GM10847 (cell line): ENCODE results near the gene CARF.

ENCODE experiments used
- POLR2A ChIP-seq: IDR thresholded peaks from 2 replicates; pipeline ENCODE4 v1.6.1; 2011; ENCODE audit not compliant: insufficient read length; ENCODE audit errors: extremely low read depth

The CARF gene

DNA sequence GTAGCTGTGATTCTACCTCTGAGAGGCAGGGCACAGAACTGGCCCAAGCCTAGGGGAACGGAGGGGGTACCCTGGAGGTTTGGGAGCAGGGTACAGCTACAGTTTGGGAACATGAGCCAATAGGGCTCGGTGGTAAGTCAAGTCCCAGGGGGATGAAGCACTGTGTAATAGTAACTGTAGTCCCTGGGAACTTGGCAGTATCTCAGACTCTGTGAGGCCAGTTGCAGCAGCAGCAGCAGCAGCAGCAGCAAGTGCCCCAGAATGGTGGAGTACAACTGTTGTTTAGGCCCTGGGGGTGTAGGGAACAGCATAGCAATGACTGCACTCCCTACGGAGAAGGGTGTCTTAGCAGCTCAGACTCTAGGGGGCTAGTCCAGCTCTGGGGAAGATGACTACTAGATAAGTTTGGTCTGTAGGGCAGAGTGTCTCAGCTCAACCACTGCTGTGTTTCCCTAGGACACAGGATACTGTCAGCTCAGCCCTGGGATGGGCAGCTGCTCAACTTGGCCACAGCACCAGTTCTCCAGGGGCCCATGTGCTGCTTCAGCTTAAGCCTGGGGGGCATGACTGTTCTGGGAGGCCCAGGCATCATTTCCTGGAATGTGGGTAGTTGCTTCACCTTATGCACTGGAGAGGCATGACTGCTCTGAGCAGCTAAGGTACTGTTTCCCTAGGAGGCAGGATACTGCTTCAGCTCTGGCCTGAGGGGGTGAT, 20.5 kb downstream of the CARF start:
- TF ChIP-seq POLR2A, result no peak

DNA sequence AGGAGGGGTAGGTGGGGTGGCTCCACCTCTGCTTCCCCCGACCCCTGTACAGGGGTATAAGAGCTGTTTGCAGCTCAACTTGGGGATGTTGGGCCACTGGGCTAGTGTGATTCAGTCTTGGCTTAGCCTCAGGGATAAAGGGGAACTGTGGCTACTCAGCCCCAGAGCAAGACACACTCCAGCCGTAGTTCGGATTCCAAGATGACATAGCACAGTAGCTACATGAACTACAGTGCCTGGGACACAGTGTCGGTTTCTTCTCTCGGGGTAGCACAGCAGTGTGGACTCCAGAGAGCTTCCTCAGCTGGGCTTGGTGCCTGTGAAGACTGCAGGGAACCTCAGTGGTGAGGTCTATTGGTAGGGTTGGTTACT, 21.1 kb downstream of the CARF start:
- no peak for TF ChIP-seq POLR2A

DNA sequence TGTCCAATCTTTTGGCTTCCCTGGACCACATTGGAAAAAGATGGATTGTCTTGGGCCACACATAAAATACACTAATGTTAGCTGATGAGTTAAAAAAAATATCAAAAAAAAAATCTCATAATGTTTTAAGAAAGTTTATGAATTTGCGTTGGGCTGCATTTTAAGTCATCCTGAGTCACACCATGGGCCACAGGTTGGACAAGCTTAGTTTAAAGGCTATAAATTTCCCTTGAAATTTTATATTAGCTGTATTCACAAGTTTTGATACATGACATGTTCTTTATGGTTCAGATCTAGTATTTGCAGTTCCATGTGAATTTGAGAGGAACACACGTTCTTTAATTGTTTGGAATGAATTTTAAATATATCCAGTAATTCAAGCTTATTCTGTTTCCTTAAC, 21.9 kb downstream of the CARF start:
- no peak for TF ChIP-seq POLR2A

DNA sequence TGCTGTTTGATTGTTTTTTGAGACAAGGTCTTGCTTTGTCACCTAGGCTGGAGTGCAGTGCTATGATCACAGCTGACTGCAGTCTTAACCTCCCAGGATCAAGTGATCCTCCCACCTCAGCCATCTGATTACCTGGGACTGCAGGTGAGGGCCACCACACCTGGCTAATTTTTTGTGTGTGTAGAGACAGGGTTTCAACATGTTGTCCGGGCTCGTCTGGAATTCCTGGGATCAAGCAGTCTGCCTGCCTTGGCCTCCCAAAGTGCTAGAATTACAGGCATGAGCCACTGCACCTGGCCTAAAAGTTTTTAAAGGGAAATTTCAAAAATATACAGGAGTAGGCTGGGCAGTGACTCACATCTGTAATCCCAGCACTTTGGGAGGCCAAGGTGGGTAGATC, 22.4 kb downstream of the CARF start:
- TF ChIP-seq POLR2A, result no peak

DNA sequence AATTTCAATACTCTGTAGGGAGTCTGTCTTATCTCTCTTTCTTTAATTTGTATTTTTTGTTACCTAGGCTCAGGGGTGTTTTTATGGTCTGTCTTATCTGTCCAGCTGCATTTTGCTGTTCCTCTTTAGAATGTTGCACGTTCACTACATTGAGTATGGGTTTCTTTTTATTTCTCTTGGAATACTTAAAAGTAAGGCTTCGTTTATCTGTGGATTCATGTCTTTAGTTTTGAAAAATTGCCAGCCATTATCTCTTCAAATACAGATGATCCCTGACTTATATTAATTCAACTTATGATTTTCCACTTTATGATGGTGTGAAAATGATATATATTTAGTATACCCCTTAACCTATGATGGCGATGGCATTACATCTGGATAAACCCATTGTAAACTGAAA, 26.9 kb downstream of the CARF start:
- no peak for TF ChIP-seq POLR2A

DNA sequence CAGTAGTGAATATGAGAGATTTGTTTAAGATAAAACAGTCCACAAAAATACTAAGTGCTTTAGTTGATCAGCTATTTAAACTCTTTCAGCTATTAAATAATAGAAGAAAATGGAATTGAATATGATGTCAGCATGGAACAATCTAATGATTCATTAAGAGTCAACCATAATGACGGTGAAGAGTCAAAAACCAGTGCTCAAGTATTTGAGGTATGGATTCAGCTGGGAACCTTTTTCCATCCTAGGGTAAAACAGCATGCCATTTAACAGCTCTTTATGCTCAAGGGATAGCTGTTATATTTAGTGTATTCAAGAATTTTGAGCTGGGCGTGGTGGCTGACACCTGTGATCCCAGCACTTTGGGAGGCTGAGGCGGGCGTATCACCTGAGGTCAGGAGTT, 29.7 kb downstream of the CARF start:
- no peak for TF ChIP-seq POLR2A

DNA sequence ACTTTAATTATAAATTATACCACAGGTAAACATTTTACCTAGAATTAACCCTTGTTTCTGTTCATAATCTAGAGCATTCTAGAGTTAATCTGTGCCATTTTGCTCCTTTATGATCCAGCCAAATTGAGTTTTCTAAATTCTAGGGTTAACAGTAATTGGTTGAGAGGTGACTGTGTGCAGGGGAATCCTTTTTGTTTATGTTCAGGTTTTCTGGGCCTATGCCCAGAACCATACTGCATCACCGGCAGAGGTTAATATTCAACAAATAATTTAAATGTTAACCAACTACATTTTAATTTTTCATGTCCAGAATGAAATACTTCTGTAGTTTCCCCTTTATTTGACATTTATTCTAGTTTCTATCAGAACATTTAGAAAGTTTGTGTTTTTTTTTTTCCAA, 32.3 kb downstream of the CARF start:
- TF ChIP-seq POLR2A, result no peak

DNA sequence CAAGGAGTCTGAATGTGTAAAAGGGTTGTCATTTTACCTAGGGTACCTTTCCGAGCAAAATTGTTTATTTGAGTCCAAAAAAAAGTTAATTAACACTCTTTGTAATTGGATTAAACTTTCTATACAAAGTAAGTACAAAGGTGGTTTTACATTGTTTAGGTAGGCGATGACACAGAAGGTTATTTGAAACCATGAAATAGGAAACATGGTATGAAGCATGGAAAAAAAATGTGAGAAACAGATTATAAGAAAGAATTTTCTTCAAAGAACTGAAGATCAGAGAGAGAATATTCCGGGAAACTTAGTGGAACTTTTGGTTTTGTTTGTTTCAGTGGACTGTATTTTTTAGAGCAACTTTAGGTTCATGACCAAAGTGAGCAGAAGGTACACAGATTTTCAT, 32.7 kb downstream of the CARF start:
- TF ChIP-seq POLR2A, result no peak

DNA sequence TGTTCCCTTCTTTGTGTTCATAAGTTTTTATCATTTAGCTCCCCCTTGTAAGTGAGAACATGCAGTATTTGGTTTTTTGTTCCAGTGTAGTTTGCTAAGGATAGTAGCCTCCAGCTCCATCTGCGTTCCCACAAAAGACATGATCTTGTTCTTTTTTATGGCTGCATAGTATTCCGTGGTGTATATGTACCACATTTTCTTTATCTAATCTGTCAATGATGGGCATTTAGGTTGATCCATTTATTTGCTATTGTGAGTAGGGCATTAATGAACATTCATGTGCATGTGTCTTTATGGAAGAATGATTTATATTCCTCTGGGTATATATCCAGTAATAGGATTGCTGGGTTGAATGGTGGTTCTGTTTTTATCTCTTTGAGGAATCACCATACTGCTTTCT, 33.4 kb downstream of the CARF start:
- no peak for TF ChIP-seq POLR2A

DNA sequence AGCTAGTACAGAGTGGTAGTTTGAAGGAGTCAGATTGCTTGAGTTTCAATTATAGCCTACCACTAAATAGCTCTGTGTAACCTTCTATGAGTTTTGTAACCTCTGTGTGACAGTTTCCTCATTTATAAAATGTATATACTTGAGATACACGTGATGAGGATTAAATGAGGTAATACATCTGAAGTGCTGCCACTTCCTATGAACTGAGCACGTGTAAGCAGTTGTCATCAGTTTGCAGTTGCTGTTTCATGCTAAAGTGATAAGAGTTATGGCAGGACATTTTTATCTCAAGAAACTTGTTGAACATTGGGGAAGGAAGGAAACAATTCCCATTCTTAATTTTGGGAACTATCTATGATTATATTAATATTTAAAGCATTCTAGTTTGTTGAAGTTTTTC, 38.5 kb downstream of the CARF start:
- no peak for TF ChIP-seq POLR2A

DNA sequence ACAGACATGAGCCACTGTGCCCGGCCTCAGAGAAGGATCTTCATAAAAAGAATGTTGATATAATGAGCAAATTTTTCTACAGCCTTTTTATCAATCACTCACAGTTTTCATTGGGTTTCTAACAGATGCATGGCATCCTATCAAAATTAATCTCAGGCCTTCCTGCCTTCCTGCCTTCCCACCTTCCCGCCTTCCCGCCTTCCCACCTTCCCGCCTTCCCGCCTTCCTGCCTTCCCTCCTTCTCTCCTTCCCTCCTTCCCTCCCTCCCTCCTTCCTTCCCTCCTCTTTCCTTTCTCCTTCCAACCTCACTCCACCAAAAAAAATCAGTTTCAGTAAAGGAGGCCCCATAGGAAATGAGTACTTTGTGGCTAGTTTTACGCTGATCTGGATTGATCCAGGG, 48.4 kb downstream of the CARF start:
- no peak for TF ChIP-seq POLR2A

DNA sequence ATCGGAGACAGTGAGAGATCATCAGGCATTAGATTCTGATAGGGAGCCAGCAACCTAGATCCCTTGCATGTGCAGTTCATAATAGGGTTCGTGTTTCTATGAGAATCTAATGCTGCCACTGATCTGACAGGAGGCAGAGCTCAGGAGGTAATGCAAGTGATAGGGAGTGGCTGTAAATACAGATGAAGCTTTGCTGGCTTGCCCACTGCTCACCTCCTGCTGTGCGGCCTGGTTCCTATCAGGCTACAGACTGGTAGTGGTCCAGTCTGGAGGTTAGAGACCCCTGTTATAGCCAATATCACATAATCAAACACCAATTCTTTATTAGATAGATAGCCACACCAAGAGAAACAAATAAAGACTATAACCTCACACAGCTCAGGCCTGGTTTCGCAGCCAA, 51.6 kb downstream of the CARF start:
- TF ChIP-seq POLR2A, result no peak

DNA sequence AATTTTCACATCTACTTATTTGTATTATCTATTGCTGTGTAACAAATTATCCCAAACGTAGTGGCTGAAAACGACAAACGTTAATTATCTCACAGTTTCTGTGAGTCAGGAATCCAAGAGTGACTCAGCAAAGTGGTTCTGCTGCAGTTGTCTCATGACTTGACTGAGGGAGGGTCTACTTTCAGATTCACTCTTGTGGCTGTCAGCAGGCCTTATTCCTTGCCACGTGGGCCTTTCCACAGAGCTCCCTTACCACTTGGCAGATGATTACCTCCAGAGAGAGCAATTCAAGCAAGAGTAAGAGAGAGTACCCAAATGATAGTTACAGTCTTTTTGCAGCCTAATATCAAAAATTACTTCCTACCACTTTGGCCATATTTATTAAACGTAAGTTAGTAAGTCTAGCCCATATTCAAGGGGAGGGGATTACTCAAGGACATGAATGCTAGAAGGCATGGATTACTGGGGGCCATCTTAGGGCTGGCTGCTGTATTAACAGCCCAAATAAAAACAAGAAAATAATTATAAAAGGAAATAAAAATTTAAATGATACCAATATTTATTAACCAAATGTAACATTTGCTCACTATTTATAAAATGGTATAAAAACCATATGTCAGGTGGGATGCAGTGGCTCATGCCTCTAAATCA, 53.9 kb downstream of the CARF start:
- TF ChIP-seq POLR2A, result no peak

DNA sequence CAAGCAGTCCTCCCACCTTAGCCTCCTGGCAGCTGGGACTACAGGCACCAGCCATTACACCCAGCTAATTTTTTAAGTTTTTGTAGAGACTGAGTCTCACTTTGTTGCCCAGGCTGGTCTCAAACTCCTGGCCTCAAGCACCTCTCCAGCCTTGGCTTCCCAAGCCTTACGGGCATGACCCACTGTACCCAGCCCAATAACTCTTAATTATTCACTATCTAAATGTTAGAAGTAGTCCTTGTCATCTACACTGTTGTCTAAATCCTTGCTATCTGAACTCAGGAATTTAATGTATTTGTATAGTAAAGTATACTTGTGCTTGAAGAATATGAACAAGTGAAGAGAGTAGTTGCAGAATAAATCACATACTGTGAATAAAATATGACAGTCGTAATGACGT, 64.7 kb downstream of the CARF start:
- TF ChIP-seq POLR2A, result no peak

DNA sequence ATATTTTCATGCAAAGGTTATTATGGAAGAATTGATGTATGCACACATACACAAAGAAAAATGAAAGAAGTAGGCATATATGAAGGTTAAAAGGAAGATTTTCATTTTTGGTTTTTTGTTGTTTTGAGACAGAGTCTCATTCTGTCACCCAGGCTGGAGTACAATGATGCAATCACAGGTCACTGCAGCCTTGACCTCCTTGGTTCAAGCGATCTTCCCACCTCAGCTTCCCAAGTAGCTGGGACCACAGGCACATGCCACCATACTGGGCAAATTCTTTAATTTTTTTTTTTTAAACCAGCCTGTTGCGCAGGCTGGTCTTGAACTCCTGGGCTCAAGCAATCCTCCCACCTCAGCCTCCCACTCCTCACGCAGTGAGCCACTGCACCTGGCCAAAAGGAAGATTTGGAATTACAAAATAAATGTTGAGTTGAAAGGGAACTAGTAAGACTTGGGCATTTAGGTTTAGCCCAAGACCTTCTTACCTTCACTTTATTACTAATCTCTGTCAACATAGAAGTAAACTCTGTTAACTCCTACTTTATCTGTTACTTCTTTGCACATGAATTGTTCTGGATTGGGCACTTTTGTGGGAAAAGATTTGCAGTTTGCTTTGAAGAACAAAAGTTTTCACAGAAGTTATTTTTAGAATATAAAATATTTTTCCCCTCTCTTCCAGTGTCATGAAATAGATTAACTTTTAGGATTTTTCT, 70.9 kb downstream of the CARF start:
- TF ChIP-seq POLR2A, result no peak

DNA sequence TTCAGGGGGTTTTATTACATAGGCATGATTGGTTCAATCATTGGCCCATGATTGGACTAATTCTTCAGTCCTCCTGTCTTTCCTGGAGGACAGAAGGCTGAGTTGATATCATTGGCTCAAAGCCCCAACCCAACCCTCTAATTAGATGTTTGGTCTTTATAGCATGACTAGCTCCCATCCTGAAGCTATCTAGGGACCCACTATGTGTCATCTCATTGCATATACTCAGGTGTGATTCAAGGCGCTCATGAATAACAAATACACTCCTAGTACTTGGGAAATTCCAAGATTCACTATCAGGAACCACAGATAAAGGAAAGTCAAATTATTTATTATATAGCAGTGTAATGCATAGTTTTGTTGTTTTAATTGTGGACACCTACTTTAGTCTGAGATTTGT, 77.7 kb downstream of the CARF start:
- no peak for TF ChIP-seq POLR2A
